ENCODE results near the gene PRDX5. TPM values are rescaled to one million over a fixed set of nuclear protein-coding genes. Genes with fewer than 3 reads are reported as not detected.
A peak's percentile ranks its signal among the peaks of the same experiment; 100 is the strongest.

Gene PRDX5
- total RNA-seq, 1 donor from 2014 or later: 217 TPM

GRCh38 chr11:64275841-64276240, 42.1 kb upstream of the PRDX5 start:
- TF ChIP-seq, protein P1, sequence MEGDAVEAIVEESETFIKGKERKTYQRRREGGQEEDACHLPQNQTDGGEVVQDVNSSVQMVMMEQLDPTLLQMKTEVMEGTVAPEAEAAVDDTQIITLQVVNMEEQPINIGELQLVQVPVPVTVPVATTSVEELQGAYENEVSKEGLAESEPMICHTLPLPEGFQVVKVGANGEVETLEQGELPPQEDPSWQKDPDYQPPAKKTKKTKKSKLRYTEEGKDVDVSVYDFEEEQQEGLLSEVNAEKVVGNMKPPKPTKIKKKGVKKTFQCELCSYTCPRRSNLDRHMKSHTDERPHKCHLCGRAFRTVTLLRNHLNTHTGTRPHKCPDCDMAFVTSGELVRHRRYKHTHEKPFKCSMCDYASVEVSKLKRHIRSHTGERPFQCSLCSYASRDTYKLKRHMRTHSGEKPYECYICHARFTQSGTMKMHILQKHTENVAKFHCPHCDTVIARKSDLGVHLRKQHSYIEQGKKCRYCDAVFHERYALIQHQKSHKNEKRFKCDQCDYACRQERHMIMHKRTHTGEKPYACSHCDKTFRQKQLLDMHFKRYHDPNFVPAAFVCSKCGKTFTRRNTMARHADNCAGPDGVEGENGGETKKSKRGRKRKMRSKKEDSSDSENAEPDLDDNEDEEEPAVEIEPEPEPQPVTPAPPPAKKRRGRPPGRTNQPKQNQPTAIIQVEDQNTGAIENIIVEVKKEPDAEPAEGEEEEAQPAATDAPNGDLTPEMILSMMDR (IDR thresholded peaks at IDR 0.05): no peak
- Mint-ChIP-seq H3K4me1 (ENCODE audit: unreplicated experiment) (peaks cover 21% of the 10 kb centered on the region), H3K4me3 (ENCODE audit: unreplicated experiment) (no peak overlapping the region), H3K9me3 (ENCODE audit: unreplicated experiment) (no peaks in the 10 kb centered on the region), H3K27ac (ENCODE audit: unreplicated experiment) (peak overlapping the region; percentile 54), H3K27me3 (ENCODE audit: unreplicated experiment) (no peaks in the 10 kb centered on the region), H3K36me3 (ENCODE audit: unreplicated experiment) (peaks cover 8% of the 10 kb centered on the region)
- no peak for DNase-seq (ENCODE audit: extremely low spot score, unreplicated experiment)

DNA sequence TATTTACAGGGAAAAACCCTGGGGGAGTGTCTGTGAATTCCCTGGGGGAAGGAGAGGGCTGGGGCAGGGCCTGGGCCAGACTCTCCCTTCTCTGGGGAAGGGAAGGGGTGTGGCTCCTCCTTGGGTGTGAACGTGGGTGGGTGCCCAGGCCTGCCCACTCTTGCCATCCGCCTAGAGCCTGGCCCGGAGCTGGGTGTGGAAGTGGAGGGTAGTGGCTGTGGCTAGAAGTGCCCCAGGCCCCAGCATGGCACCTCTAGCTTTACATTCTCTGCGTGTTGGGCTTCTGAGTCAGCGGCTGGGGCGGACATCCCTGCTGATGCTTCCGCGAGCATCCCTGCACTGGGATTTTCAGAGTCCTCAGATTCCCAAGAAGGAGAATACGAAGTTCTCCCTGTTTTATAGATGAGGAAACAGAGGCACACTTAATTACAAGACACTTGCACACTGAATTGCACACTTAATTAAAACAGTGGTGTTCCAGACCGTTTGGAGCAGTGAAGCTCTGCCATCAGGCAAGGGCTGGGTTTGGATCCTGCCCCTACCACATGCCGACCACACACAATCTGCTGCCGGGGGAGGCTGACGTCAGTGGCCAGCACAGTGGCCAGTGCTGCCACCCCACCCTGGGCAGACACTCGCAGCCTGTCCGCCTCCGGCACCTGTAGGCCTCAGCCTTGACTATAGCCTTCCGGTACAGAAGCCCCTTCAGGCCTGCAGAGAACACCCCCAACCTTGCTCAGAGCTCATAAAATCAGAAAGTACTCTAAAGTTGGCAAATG, 41.1 kb upstream of the PRDX5 start:
- DNase-seq (ENCODE audit: extremely low spot score, unreplicated experiment): peak; percentile 91
- H3K4me3 Mint-ChIP-seq (ENCODE audit: unreplicated experiment): no peak overlapping the region
- H3K4me1 Mint-ChIP-seq (ENCODE audit: unreplicated experiment): peaks cover 19% of the 10 kb centered on the region
- H3K27me3 Mint-ChIP-seq (ENCODE audit: unreplicated experiment): no peaks in the 10 kb centered on the region
- peak overlapping the region; percentile 87 for H3K27ac Mint-ChIP-seq (ENCODE audit: unreplicated experiment)
- peaks cover 11% of the 10 kb centered on the region for H3K36me3 Mint-ChIP-seq (ENCODE audit: unreplicated experiment)
- TF ChIP-seq, protein P1 (IDR thresholded peaks at IDR 0.05): no peak
- no peaks in the 10 kb centered on the region for H3K9me3 Mint-ChIP-seq (ENCODE audit: unreplicated experiment)

DNA sequence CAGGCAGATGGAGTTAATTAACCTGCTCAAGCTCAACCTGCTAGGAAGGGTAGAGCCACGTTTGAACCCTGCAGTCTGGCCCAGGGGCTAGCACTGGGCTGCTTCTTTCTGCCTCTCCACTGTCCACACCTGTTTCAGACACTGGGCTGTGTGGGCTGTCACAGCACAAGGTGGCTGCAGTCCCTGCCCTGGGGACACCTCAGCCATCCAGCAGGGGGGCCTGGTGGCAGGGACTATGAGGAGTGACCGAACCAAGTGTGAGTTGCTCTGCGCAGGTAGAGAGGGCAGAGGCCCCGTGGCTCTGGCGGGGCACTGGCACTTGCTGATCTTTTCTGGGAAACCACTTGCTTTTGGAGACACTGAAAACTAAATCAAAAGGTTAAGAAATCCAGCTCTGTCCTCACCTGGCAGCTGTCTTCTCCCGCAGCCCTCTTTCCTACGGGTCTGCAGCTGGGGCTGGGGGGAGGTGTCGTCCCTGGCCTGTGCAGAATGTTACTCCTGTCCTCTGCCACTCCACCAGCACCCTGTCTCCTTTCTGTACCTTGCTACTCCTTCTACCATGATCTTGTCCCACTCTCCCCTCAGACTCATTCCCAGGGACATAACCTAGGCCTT, 39.2 kb upstream of the PRDX5 start:
- no peaks in the 10 kb centered on the region for H3K9me3 Mint-ChIP-seq (ENCODE audit: unreplicated experiment)
- DNase-seq (ENCODE audit: extremely low spot score, unreplicated experiment): no peak
- H3K4me1 Mint-ChIP-seq (ENCODE audit: unreplicated experiment): peaks cover 21% of the 10 kb centered on the region
- H3K36me3 Mint-ChIP-seq (ENCODE audit: unreplicated experiment): peaks cover 17% of the 10 kb centered on the region
- no peaks in the 10 kb centered on the region for H3K27me3 Mint-ChIP-seq (ENCODE audit: unreplicated experiment)
- TF ChIP-seq, protein P1 (IDR thresholded peaks at IDR 0.05): no peak
- no peak overlapping the region for H3K4me3 Mint-ChIP-seq (ENCODE audit: unreplicated experiment)
- H3K27ac Mint-ChIP-seq (ENCODE audit: unreplicated experiment): no peak overlapping the region

DNA sequence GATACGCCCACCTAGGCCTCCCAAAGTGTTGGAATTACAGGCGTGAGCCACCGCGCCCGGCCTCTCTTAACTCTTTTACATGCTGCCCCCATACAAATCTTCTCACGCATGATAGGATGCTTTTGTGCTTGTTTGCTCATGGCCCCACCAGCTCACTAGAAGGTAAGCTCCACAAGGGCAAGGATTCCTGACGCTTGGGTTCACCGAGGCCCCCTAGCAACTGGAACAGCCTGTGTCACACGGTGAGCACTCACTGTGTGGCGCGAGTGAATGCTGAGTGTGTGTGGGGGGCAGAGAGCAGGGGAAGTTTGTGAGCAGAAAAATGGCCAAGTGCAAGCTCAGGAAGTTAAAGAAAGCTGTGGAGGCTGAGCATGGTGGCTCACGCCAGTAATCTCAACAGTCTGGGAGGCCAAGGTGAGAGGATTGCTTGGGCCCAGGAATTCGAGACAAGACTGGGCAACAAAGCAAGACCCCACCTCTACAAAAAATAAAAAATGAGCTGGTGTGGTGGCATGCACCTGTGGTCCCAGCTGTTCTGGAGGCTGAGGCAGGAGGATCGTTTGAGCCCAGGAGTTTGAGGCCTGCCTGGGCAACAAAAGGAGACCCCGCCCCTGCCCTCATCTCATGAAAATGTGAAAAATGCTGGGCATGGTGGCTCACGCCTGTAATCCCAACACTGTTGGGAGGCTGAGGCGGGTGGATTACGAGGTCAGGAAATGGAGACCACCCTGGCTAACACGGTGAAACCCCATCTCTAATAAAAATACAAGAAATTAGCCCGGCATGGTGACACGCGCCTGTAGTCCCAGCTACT, 35.8 kb upstream of the PRDX5 start:
- H3K27me3 Mint-ChIP-seq (ENCODE audit: unreplicated experiment): no peaks in the 10 kb centered on the region
- no peak overlapping the region for H3K4me3 Mint-ChIP-seq (ENCODE audit: unreplicated experiment)

More for the DNA sequence above, 35.8 kb upstream of the PRDX5 start:
- DNase-seq (ENCODE audit: extremely low spot score, unreplicated experiment): no peak
- TF ChIP-seq, protein P1 (IDR thresholded peaks at IDR 0.05): no peak
- Mint-ChIP-seq H3K27ac (ENCODE audit: unreplicated experiment) (no peak overlapping the region), H3K4me1 (ENCODE audit: unreplicated experiment) (peaks cover 24% of the 10 kb centered on the region), H3K9me3 (ENCODE audit: unreplicated experiment) (no peaks in the 10 kb centered on the region), H3K36me3 (ENCODE audit: unreplicated experiment) (peaks cover 17% of the 10 kb centered on the region)
